Sigmoid colon (tissue), 7 donors: Measurements from ENCODE around the gene LILRA1. TPM values are rescaled to one million over a fixed set of nuclear protein-coding genes. Genes with fewer than 3 reads are reported as not detected.
"Not testable (repeated sequence)": the region's sequence is repeated elsewhere in the genome, so short reads cannot be mapped to it uniquely, and the experiment has no call there.

Source experiments
- DNase-seq: peaks from one replicate; pipeline ENCODE4 v3.0.0-alpha.2; 2019
- H3K27ac ChIP-seq, 4 donors: fragments of 200-600 bp; sonication (generic); one replicate each; pipeline ENCODE4 v1.5.1; 2016 to 2019; ENCODE audit warnings: mild to moderate bottlenecking in 1 of 4
- H3K27me3 ChIP-seq, 3 donors: fragments of 200-600 bp; sonication (generic); one replicate each; pipeline ENCODE4 v1.5.1; 2019; ENCODE audit warnings: mild to moderate bottlenecking in 1 of 3
- H3K36me3 ChIP-seq, 4 donors: fragments of 200-600 bp; sonication (generic); one replicate each; pipeline ENCODE4 v1.5.1; 2016 to 2019
- H3K4me1 ChIP-seq, 4 donors: fragments of 200-600 bp; sonication (generic); one replicate each; pipeline ENCODE4 v1.5.1; 2017 to 2019
- H3K4me3 ChIP-seq, 4 donors: fragments of 200-600 bp; sonication (generic); one replicate each; pipeline ENCODE4 v1.5.1; 2017 to 2019; ENCODE audit warnings: mild to moderate bottlenecking in 2 of 4, moderate library complexity in 1 of 4
- H3K9me3 ChIP-seq, 4 donors: fragments of 200-600 bp in 3 of 4; sonication (generic) in 3 of 4; one replicate each; pipeline versions ENCODE4 v1.5.1 to v1.6.1; 2013 to 2019
- CTCF ChIP-seq, 4 experiments: fragments of 450-650 bp in 3 of 4; fragments of 200-600 bp in 1 of 4; IDR thresholded peaks; one replicate each; pipeline ENCODE4 v1.5.1; 2016 to 2019; ENCODE audit warnings: antibody characterized with exemption in 4 of 4, mild to moderate bottlenecking in 3 of 4, moderate library complexity in 2 of 4
- EP300 ChIP-seq, 4 donors: sonication (generic); formaldehyde crosslinking; IDR thresholded peaks; one replicate each; pipeline ENCODE4 v1.6.1; 2017; ENCODE audit warnings: antibody characterized with exemption in 4 of 4
- POLR2A ChIP-seq, 2 donors: fragments of 450-650 bp; IDR thresholded peaks; one replicate each; pipeline ENCODE4 v1.6.1; 2016; ENCODE audit warnings: antibody characterized with exemption in 2 of 2, mild to moderate bottlenecking in 2 of 2, moderate library complexity in 2 of 2
- POLR2AphosphoS5 ChIP-seq, 4 donors: sonication (generic); formaldehyde crosslinking; IDR thresholded peaks; one replicate each; pipeline ENCODE4 v1.6.1; 2017; ENCODE audit warnings: antibody characterized with exemption in 4 of 4
- WGBS, 2 donors: extraction: QIAGEN DNeasy Blood & Tissue Kit; methylation state at CpG; one replicate each; pipeline ENCODE4 v1.1.7; 2013; 5-methylcytosine and 5-hydroxymethylcytosine counted together
- intact Hi-C: fragments of 100-400 bp; cut with DNase I; formaldehyde crosslinking; loops from one replicate; pipeline ENCODE4 v1.15.1; 2023
- polyA plus RNA-seq, 3 donors: library from polyadenylated mRNA; stranded (reverse); fragments of 200-250 nt; gene quantifications; one replicate each; pipeline ENCODE4 v1.2.3, GENCODE V29; 2013
- total RNA-seq, 4 donors: library from RNA; depleted of rRNA; stranded (reverse); fragments of >200 nt; gene quantifications; one replicate each; pipeline ENCODE4 v1.1.0, GENCODE V29; 2016
- donor health status: healthy with polysubstance abuse.
- donor health status: Bipolar disorder and iron deficiency.
- donor health status: healthy.

The LILRA1 gene
- total and polyA plus RNA-seq, 7 donors: 0.54 to 2.3 (median 0.71) TPM; not detected in 2

GRCh38 chr19:54638683-54639082, 45.3 kb downstream of the LILRA1 start:
- Histone ChIP-seq H3K27me3 (peaks cover 0 to 10% (median 0%) of the 10 kb centered on the region in 3 donors), H3K27ac (no peak overlapping the region), H3K4me3 (no peak overlapping the region), H3K36me3 (no peaks in the 10 kb centered on the region), H3K9me3 (no peaks in the 10 kb centered on the region), H3K4me1 (no peaks in the 10 kb centered on the region)
- intact Hi-C loops: no loop called here
- 93 to 94% methylated on average over 18 of the region's 18 CpGs for WGBS, 2 donors
- TF ChIP-seq POLR2A (IDR thresholded peaks at IDR 0.05) (no peak), POLR2AphosphoS5 (IDR thresholded peaks at IDR 0.05) (no peak), CTCF (IDR thresholded peaks at IDR 0.05) (no peak), EP300 (IDR thresholded peaks at IDR 0.05) (no peak)
- DNase-seq: no peak

- H3K9me3 ChIP-seq, intact Hi-C loops, H3K27ac ChIP-seq, DNase-seq, H3K4me1 ChIP-seq, H3K27me3 ChIP-seq, H3K36me3 ChIP-seq, H3K4me3 ChIP-seq: not testable (repeated sequence)
- WGBS, 2 donors: 27 to 73% methylated on average over 5 of the region's 5 CpGs
Measured at GRCh38 chr19:54642953-54643352, 49.5 kb downstream of the LILRA1 start.

DNA sequence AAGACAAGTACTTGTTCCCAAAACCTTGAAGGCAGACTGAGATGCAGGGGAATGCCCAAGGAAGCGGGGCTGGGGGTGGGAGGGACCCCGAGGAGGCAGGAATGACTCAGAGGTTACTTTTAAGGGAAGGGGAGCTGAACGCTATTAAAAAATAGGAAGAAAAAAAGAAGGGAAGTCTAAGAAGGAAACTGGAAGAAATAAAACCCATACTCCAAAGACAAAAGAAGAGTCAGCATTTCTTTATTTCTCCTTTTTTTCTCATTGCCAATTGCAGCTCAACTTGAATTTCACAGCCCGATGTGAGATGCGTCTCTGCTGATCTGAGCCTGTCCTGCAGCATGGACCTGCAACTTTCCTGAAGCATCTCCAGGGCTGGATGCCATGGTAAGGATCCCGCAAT, 50.2 kb downstream of the LILRA1 start:
- H3K4me3 ChIP-seq, H3K27me3 ChIP-seq, H3K4me1 ChIP-seq, H3K9me3 ChIP-seq, H3K27ac ChIP-seq, DNase-seq, H3K36me3 ChIP-seq, intact Hi-C loops: not testable (repeated sequence)
- WGBS, 2 donors: 48 to 73% methylated on average over 4 to 6 of the region's 6 CpGs

DNA sequence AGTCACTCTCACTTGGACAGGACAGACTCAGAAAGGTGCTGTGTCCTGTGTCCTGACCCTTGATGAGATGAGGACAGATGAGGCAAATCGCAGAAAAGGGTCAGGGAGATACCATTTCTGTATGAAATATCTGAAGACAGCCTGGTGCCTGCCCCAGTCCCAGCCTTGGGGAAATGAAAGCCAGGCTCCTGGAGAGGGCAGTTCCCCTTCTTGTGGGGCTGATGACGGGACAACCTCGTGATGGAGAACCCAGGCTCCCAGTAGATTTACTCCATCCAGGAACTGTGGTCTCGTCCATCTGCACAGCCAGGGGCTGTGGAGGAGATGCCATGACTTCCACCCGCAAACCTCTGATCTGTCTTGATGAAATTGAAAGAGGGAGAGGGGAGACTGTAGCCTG, 50.6 kb downstream of the LILRA1 start:
- Histone ChIP-seq H3K36me3 (no peaks in the 10 kb centered on the region), H3K4me1 (no peaks in the 10 kb centered on the region), H3K9me3 (no peaks in the 10 kb centered on the region), H3K27me3 (peaks cover 0 to 4% (median 0%) of the 10 kb centered on the region in 3 donors), H3K4me3 (no peak overlapping the region), H3K27ac (peak overlapping the region in 1 of 4 donors; percentile 14)
- TF ChIP-seq POLR2A (IDR thresholded peaks at IDR 0.05) (no peak), EP300 (IDR thresholded peaks at IDR 0.05) (no peak)
- intact Hi-C loops: no loop called here
- 61 to 64% methylated on average over 4 to 5 of the region's 5 CpGs for WGBS, 2 donors
- peak; percentile 75 for DNase-seq

DNA sequence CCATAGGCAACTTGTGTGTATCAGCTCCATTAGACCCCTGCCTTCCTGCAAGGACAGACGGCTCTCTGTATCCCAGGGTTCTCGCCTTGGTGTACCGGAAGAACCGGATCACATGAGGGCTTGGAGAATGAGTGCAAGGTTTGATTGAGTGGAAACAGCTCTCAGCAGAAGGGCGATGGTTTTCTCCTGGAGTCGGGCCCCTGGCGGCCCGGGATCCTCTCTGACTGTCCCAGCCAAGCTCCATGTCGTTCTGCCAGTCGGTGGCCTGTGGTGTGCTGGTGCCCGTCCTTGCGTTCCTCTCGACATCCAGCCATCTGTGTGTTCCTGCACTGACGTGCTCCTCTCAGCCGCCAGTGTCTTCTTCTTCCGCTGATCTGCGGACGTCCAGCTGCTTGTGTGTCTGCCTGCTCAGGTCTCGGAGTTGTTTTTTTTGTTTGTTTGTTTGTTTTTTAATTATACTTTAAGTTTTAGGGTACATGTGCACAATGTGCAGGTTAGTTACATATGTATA, 53.0 kb downstream of the LILRA1 start:
- no peak for DNase-seq
- H3K4me3 ChIP-seq: no peak overlapping the region
- H3K9me3 ChIP-seq: no peaks in the 10 kb centered on the region
- H3K27ac ChIP-seq: no peak overlapping the region
- intact Hi-C loops: no loop called here
- TF ChIP-seq CTCF (IDR thresholded peaks at IDR 0.05) (no peak), POLR2AphosphoS5 (IDR thresholded peaks at IDR 0.05) (no peak), POLR2A (IDR thresholded peaks at IDR 0.05) (no peak), EP300 (IDR thresholded peaks at IDR 0.05) (no peak)
- no peaks in the 10 kb centered on the region for H3K4me1 ChIP-seq
- no peaks in the 10 kb centered on the region for H3K27me3 ChIP-seq
- WGBS, 2 donors: 88 to 92% methylated on average over 19 of the region's 19 CpGs
- no peaks in the 10 kb centered on the region for H3K36me3 ChIP-seq

- 51 to 65% methylated on average over 4 of the region's 4 CpGs for WGBS, 2 donors
- Histone ChIP-seq H3K36me3 (no peaks in the 10 kb centered on the region), H3K27ac (no peak overlapping the region), H3K9me3 (no peaks in the 10 kb centered on the region), H3K27me3 (peaks cover 0 to 10% (median 0%) of the 10 kb centered on the region in 3 donors), H3K4me3 (no peak overlapping the region), H3K4me1 (no peaks in the 10 kb centered on the region)
- intact Hi-C loops: no loop called here
- DNase-seq: no peak
- TF ChIP-seq CTCF (IDR thresholded peaks at IDR 0.05): no peak
- no peak for TF ChIP-seq EP300 (IDR thresholded peaks at IDR 0.05)
- TF ChIP-seq POLR2AphosphoS5 (IDR thresholded peaks at IDR 0.05): no peak
- TF ChIP-seq POLR2A (IDR thresholded peaks at IDR 0.05): no peak
Measured at GRCh38 chr19:54648129-54648528, 54.7 kb downstream of the LILRA1 start.
